ENCODE results near the gene RNASEH2B. TPM values are rescaled to one million over a fixed set of nuclear protein-coding genes. Genes with fewer than 3 reads are reported as not detected.

RNASEH2B gene
- polyA plus RNA-seq, 1 donor from 2014 or later = 25.2 TPM

GRCh38 chr13:50873991-50874390 is 35.6 kb upstream of the RNASEH2B start:
- Histone ChIP-seq H3K9me2 (ENCODE audit: insufficient read depth, low read length) (no peaks in the 10 kb centered on the region), H3K4me3 (ENCODE audit: low read length) (no peak overlapping the region), H3K79me2 (replicated peaks; ENCODE audit: insufficient read depth, low read length) (no peaks in the 10 kb centered on the region), H3F3A (ENCODE audit: insufficient read depth, low read length, poor library complexity, severe bottlenecking) (no peaks in the 10 kb centered on the region), H3K9me3 (ENCODE audit: low read length) (no peaks in the 10 kb centered on the region), H4K20me1 (ENCODE audit: insufficient read depth) (no peaks in the 10 kb centered on the region), H2AFZ (ENCODE audit: low read depth, low read length) (no peak overlapping the region), H3K27ac (ENCODE audit: low read length) (no peak overlapping the region), H3K4me2 (ENCODE audit: low read length) (no peak overlapping the region), H3K27me3 (ENCODE audit: insufficient read depth, low read depth, low read length) (no peaks in the 10 kb centered on the region), H3K36me3 (ENCODE audit: insufficient read depth, low read length) (no peaks in the 10 kb centered on the region), H3K9ac (ENCODE audit: low read length) (no peak overlapping the region)
- no peak for TF ChIP-seq POLR2AphosphoS5 (IDR thresholded peaks at IDR 0.05)
- TF ChIP-seq RAD21 (conservative IDR thresholded peaks at IDR 0.05) = no peak
- TF ChIP-seq EZH2 (IDR thresholded peaks at IDR 0.05; ENCODE audit: borderline replicate concordance, insufficient read depth, low read length, poor library complexity, severe bottlenecking) = no peak
- TF ChIP-seq CTCF (IDR thresholded peaks at IDR 0.05; ENCODE audit: poor library complexity, severe bottlenecking) = no peak
- TF ChIP-seq EP300 (conservative IDR thresholded peaks at IDR 0.05; ENCODE audit: poor library complexity, severe bottlenecking) = no peak
- no peak for TF ChIP-seq TAF1 (IDR thresholded peaks at IDR 0.05; ENCODE audit: low read depth)
- TF ChIP-seq SMC3 (conservative IDR thresholded peaks at IDR 0.05; ENCODE audit: poor library complexity) = no peak
- no peak for TF ChIP-seq REST (IDR thresholded peaks at IDR 0.05; ENCODE audit: borderline replicate concordance)
- no peak for TF ChIP-seq MXI1 (conservative IDR thresholded peaks at IDR 0.05; ENCODE audit: poor library complexity, severe bottlenecking)

- Histone ChIP-seq H3F3A (ENCODE audit: insufficient read depth, low read length, poor library complexity, severe bottlenecking) (no peaks in the 10 kb centered on the region), H3K9me3 (ENCODE audit: low read length) (no peaks in the 10 kb centered on the region), H3K4me3 (ENCODE audit: low read length) (no peak overlapping the region), H3K79me2 (replicated peaks; ENCODE audit: insufficient read depth, low read length) (no peaks in the 10 kb centered on the region), H3K27me3 (ENCODE audit: insufficient read depth, low read depth, low read length) (no peaks in the 10 kb centered on the region), H3K4me2 (ENCODE audit: low read length) (no peak overlapping the region), H4K20me1 (ENCODE audit: insufficient read depth) (no peaks in the 10 kb centered on the region), H3K9ac (ENCODE audit: low read length) (no peak overlapping the region), H3K9me2 (ENCODE audit: insufficient read depth, low read length) (no peaks in the 10 kb centered on the region), H3K27ac (ENCODE audit: low read length) (no peak overlapping the region), H3K36me3 (ENCODE audit: insufficient read depth, low read length) (no peaks in the 10 kb centered on the region), H2AFZ (ENCODE audit: low read depth, low read length) (no peak overlapping the region)
- TF ChIP-seq POLR2AphosphoS5 (IDR thresholded peaks at IDR 0.05) (no peak), SMC3 (conservative IDR thresholded peaks at IDR 0.05; ENCODE audit: poor library complexity) (no peak), TAF1 (IDR thresholded peaks at IDR 0.05; ENCODE audit: low read depth) (no peak), EP300 (conservative IDR thresholded peaks at IDR 0.05; ENCODE audit: poor library complexity, severe bottlenecking) (no peak), EZH2 (IDR thresholded peaks at IDR 0.05; ENCODE audit: borderline replicate concordance, insufficient read depth, low read length, poor library complexity, severe bottlenecking) (no peak), MXI1 (conservative IDR thresholded peaks at IDR 0.05; ENCODE audit: poor library complexity, severe bottlenecking) (no peak), REST (IDR thresholded peaks at IDR 0.05; ENCODE audit: borderline replicate concordance) (no peak), RAD21 (conservative IDR thresholded peaks at IDR 0.05) (no peak), CTCF (IDR thresholded peaks at IDR 0.05; ENCODE audit: poor library complexity, severe bottlenecking) (no peak)
These were observed 26.7 kb upstream of the RNASEH2B start for GRCh38 chr13:50882816-50883435.

All from neural cell (in vitro differentiated cells).